Lower lobe of right lung (tissue), 2 donors: ENCODE data around the gene RGMA. TPM values are rescaled to one million over a fixed set of nuclear protein-coding genes. Genes with fewer than 3 reads are reported as not detected.
"Not testable (repeated sequence)": the region's sequence is repeated elsewhere in the genome, so short reads cannot be mapped to it uniquely, and the experiment has no call there.

ENCODE experiments used
- ATAC-seq, 2 donors: fragments of 200-7000 bp; cut with Tn5 transposase; one replicate each; pipeline ENCODE4 v1.9.1; 2020 to 2022; ENCODE audit warnings: mild to moderate bottlenecking in 2 of 2, moderate library complexity in 2 of 2
- DNase-seq: peaks from one replicate; pipeline ENCODE4 v3.0.0-alpha.2; 2020
- H3K27ac ChIP-seq: fragments of 200-600 bp; one replicate; pipeline ENCODE4 v1.8.0; 2022
- H3K27me3 ChIP-seq: fragments of 200-600 bp; one replicate; pipeline ENCODE4 v1.8.0; 2022; ENCODE audit warnings: low read depth
- H3K36me3 ChIP-seq: fragments of 200-600 bp; one replicate; pipeline ENCODE4 v1.8.0; 2022; ENCODE audit warnings: mild to moderate bottlenecking
- H3K4me1 ChIP-seq: fragments of 200-600 bp; one replicate; pipeline ENCODE4 v1.8.0; 2022
- H3K4me3 ChIP-seq: fragments of 200-600 bp; one replicate; pipeline ENCODE4 v1.8.0; 2022; ENCODE audit warnings: mild to moderate bottlenecking
- H3K9me3 ChIP-seq: fragments of 200-600 bp; one replicate; pipeline ENCODE4 v1.8.0; 2022
- CTCF ChIP-seq: fragments of 200-600 bp; IDR thresholded peaks from one replicate; pipeline ENCODE4 v1.8.0; 2022; ENCODE audit warnings: antibody characterized with exemption, mild to moderate bottlenecking
- intact Hi-C: fragments of 100-400 bp; cut with DNase I; formaldehyde crosslinking; loops from one replicate; pipeline ENCODE4 v1.11.0; 2022
- total RNA-seq: library from RNA; stranded (reverse); fragmentation: NEBNext Ultra II Directional; extraction: Animal tissue kit (Norgen Biotek cat#: 25700); gene quantifications from one replicate; pipeline ENCODE4 v1.2.1, GENCODE V29; 2021
- donor health status: DM: no; HTN: yes; CAD: no; lungs with severe emphysema.

The RGMA gene
- total RNA-seq, 1 donor from 2014 or later = 9.7 TPM

GRCh38 chr15:93040288-93041158 is 48.5 kb downstream of the RGMA start:
- H3K9me3 ChIP-seq = no peaks in the 10 kb centered on the region
- no peaks in the 10 kb centered on the region for H3K27me3 ChIP-seq
- intact Hi-C loops = no loop called here
- H3K27ac ChIP-seq = no peak overlapping the region
- DNase-seq = peak; percentile 74
- peak; percentile 57 to 60 for ATAC-seq
- no peak overlapping the region for H3K4me3 ChIP-seq
- peaks cover 8% of the 10 kb centered on the region for H3K36me3 ChIP-seq
- peaks cover 34% of the 10 kb centered on the region for H3K4me1 ChIP-seq
- TF ChIP-seq CTCF = no peak

GRCh38 chr15:93039562-93040287 is 49.3 kb downstream of the RGMA start:
- H3K27me3 ChIP-seq, intact Hi-C loops, H3K9me3 ChIP-seq, H3K4me3 ChIP-seq, H3K36me3 ChIP-seq, H3K27ac ChIP-seq, ATAC-seq: not testable (repeated sequence)
- DNase-seq = peak; percentile 32
- peaks cover 34% of the 10 kb centered on the region for H3K4me1 ChIP-seq

GRCh38 chr15:93037820-93038705 is 50.9 kb downstream of the RGMA start:
- H3K27me3 ChIP-seq = no peaks in the 10 kb centered on the region
- ATAC-seq (no peak), DNase-seq (peak; percentile 33)
- H3K27ac ChIP-seq = no peak overlapping the region
- H3K36me3 ChIP-seq = no peaks in the 10 kb centered on the region
- H3K9me3 ChIP-seq = no peaks in the 10 kb centered on the region
- intact Hi-C loops = no loop called here
- peaks cover 34% of the 10 kb centered on the region for H3K4me1 ChIP-seq
- TF ChIP-seq CTCF = no peak
- no peak overlapping the region for H3K4me3 ChIP-seq

GRCh38 chr15:93036951-93037819 is 51.8 kb downstream of the RGMA start:
- Histone ChIP-seq H3K27me3 (no peaks in the 10 kb centered on the region), H3K9me3 (no peaks in the 10 kb centered on the region), H3K27ac (no peak overlapping the region), H3K4me1 (peaks cover 34% of the 10 kb centered on the region), H3K36me3 (no peaks in the 10 kb centered on the region), H3K4me3 (no peak overlapping the region)
- TF ChIP-seq CTCF = no peak
- DNase-seq (peak; percentile 78), ATAC-seq (peak; percentile 31 to 72)
- intact Hi-C loops = no loop called here

- H3K27me3 ChIP-seq = no peaks in the 10 kb centered on the region
- ATAC-seq (peak; percentile 50 to 64), DNase-seq (peak; percentile 45)
- peaks cover 34% of the 10 kb centered on the region for H3K4me1 ChIP-seq
- H3K4me3 ChIP-seq = no peak overlapping the region
- no peaks in the 10 kb centered on the region for H3K36me3 ChIP-seq
- H3K27ac ChIP-seq = no peak overlapping the region
- intact Hi-C loops = no loop called here
- TF ChIP-seq CTCF = peak; percentile 62
- H3K9me3 ChIP-seq = no peaks in the 10 kb centered on the region
Observed at GRCh38 chr15:93035953-93036810, 52.8 kb downstream of the RGMA start.
